NCI-H146 treated with DMSO at 0.1 percent for 48 hours (cell line): ENCODE data around the gene LPA.

Experiments used
- DNase-seq: peaks from one replicate; lab custom pipeline; 2025; ENCODE audit not compliant: unreplicated experiment; lab: John Stamatoyannopoulos, UW

Gene LPA

DNA sequence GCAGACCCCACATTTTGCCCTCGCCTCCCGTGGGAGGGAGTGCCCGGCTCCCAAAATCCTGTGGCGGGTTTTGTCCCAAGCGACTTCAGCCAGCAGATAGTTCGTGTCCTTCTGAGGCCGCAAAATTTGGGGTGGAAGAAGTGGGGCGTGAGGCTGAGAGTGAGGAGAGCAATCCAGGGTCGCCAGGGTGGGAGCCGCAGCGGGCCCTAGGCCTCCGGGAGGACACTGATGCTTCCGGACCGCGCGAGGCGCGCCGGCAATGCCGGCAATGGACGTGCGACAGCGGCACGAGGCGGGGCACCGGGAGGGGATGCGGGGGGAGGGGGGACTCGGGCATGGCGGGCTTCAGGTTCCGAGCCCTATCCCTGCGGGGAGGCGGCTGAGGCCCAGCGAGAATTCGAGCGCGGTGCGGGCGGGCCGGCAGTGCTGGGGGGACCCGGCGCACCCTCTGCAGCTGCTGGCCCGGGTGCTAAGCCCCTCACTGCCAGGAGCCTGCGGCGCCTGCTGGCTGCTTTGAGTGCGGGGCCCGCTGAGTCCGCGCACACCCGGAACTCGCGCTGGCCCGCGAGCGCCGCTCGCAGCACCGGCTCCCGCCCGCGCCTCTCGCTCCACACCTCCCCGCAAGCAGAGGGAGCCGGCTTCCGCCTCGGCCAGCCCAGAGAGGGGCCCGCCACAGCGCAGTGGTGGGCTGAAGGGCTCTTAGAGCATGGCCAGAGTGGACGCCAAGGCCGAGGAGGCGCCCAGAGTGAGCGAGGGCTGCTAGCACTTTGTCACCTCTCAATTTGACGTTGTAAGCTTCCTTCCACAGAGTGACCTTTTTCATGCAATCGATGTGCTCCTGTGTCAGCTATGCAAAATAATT is 143.8 kb downstream of the LPA start:
- DNase-seq = peak; percentile 35

DNA sequence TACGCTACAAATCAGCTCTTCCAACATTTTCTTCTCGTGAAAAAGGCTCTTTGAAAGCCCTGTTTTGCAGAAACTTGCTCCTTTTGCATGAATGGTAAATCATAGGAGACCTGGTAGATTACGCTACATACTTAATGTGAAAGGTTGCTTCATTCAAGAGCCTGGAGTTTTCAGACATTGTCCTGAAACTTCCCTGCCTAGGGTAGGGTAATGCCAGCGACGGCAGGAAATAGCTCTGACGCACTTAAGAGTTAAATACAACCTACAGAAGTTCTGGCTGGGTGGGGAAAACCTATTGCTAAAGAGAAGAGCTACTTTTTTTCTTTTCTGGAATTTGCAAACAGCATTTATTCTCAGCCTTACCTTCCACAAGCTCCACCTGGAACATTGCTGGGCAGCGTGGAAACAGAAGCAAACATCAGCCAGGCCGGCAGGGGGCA is 144.5 kb downstream of the LPA start:
- DNase-seq = no peak

- no peak for DNase-seq
Measured at GRCh38 chr6:160519133-160519532, 144.9 kb downstream of the LPA start.

- no peak for DNase-seq
Measured at GRCh38 chr6:160513836-160514235, 150.2 kb downstream of the LPA start.

DNA sequence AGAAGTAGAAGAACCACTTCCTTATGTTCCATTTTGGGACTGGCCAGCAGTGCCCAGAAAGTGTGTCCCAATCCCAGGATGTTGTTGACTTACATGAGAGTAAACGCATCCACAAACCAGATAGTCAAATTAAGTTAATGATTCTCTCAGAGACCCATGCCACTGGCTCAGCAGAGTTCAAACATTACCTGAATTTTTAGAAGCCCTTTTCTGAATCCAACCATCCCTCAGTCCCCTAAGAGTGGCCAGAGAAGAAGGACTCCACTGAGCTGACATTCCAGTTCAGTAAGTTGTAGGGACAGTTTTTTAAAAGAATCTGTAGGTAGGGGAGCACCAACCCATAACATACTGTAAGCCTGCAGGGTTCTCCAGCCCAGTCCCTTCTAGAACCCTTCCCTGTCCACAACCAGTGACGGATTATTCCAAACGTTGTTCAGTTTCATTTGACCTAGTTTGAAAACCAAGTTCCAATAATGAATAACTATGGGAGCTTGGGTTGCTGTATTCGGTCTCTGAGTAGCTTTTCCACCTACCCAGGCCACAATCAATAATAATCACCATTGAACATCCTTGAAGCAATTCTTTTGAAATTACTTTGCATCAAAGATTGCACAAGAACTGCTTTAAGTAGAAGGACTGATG is 153.0 kb downstream of the LPA start:
- no peak for DNase-seq

- DNase-seq = no peak
Measured at GRCh38 chr6:160510199-160510598, 153.9 kb downstream of the LPA start.

DNA sequence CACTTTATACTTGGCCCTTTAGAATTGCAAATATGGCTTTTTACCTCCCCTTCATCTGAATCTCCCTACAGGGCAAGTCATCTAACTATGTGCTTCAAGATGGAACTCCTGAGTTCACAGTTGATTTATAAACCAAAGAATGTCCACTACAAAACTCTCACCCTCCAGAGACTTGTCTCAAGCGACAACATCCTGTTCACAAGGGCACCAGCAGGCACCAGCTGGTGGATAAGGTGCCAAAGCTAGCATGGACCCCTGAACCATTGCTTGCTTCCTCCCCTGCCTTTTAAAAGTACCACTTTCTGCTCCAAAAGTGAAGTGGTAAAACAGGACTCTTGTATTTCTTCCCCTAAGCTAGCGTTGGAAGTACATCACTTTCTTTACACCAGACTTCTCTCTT is 154.5 kb downstream of the LPA start:
- no peak for DNase-seq

DNA sequence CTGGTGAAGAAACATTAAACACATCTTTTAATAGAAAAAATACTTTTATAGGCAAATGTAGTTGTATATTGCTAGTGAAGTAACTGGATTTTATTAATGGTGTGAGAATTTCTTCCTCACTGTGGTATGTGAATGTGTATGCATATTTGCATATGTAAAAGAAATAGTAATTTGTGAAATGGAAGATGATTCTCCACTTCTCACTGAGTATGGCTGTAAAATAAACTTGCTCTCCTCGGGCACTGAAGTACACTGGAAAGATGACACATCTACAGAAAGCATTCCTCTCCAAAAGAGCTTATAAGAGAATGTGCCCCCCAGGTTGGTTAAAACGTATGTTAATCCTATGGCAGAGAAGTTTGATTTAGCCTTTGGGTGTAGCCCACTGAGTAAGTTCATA is 155.5 kb downstream of the LPA start:
- DNase-seq = no peak

DNA sequence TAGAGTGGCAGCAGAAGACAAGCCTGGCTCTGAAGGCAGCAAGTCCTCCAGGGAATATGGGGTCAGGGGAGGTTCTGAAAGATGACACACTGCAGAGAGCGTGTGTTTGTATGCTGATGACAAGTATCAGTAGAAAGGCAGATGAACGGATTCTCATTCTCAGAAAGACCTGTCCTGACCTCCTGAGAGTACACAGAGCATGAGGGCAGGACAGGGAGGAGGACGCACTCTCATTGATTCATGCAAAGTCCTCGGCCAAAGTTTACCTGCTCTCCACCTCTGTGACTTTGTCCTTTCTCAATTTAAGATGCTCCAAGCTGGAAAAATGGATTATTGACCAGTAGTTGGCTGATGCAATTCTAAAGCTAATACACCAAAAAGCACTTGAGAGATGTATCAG is 156.7 kb downstream of the LPA start:
- no peak for DNase-seq

GRCh38 chr6:160505970-160506369 is 158.1 kb downstream of the LPA start:
- no peak for DNase-seq

DNA sequence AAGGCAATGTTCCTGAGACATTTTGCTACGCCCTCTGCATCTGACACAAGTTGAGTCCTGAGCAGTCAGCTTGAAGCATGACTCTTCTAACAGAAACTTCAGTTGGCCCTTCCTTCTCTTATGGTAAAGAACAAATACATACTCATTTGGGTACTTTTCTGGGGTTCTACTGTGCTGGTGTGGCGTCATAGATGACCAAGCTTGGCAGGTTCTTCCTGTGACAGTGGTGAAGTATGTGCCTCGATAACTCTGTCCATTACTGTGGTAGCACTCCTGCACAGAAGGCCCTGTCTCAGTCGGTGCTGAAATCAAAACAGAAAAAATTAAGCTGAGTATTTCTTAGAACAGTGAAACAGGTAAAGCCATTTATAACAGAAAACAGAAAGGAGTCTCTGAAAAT is 163.4 kb downstream of the LPA start:
- no peak for DNase-seq

- no peak for DNase-seq
Measured at GRCh38 chr6:160494576-160494975, 169.5 kb downstream of the LPA start.

DNA sequence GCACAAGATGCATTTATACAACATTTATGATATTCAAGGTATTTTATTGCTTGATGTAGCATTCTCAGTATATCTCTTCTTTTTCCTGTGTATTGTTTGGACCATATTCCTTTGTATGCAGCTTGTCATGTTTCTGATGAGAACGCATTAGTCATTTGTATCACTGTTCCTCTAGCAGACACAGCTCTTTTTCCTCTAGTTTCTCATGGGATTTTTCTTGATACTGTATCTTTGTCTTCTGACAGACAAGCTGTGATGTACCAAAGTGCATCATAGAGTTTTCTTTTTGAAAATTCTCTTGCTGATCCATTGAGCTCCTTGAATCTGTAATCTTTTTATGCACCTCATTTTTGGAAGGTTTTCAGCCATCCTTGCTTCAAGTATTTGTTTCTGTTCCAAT is 175.0 kb downstream of the LPA start:
- DNase-seq = no peak

GRCh38 chr6:160487116-160487515 is 177.0 kb downstream of the LPA start:
- no peak for DNase-seq
